HepG2 (cell line): ENCODE data around the gene TGM2. TPM values are rescaled to one million over a fixed set of nuclear protein-coding genes. Genes with fewer than 3 reads are reported as not detected.

Experiments
- ATAC-seq: fragments of 200-7000 bp; cut with Tn5 transposase; 3 replicates; pipeline ENCODE4 v1.9.1; 2020; ENCODE audit warnings: mild to moderate bottlenecking, moderate library complexity
- BruUV-seq: library from RNA; stranded (reverse); fragments of 400-500 nt; replicated peaks from 2 replicates; lab custom pipeline; 2021; lab: Mats Ljungman, UMichigan
- CTCF ChIA-PET: fragments of 300-600 bp; formaldehyde crosslinking; extraction: SDS; loops from one replicate; lab custom pipeline; 2021; ENCODE audit warnings: low total read pairs, inconsistent platforms, low intra/inter-chr PET ratio; lab: Yijun Ruan, JAX
- POLR2A ChIA-PET: fragments of 350-600 bp; sonication (Branson Sonifier 250); formaldehyde crosslinking; loops from one replicate; lab custom pipeline; 2020; ENCODE audit warnings: antibody characterized with exemption, inconsistent platforms; lab: Yijun Ruan, JAX
- DNase-seq: peaks from one replicate; pipeline ENCODE4 v3.0.0-alpha.2; 2015; ENCODE audit warnings: low spot score
- FAIRE-seq: peaks from 3 replicates; lab custom pipeline; 2011; peaks lifted over from hg19 to GRCh38; lab: Jason Lieb, UNC
- H2AFZ ChIP-seq: one replicate; pipeline ENCODE4 v1.6.1; 2011; ENCODE audit warnings: low read length, inconsistent platforms
- H3K27ac ChIP-seq: fragments of 300-600 bp; 3 replicates; pipeline ENCODE4 v1.8.0; 2011; ENCODE audit warnings: mixed run types, mild to moderate bottlenecking, mixed read lengths, low read length, inconsistent platforms; ENCODE audit not compliant: insufficient read depth; ENCODE audit errors: extremely low read length
- H3K27me3 ChIP-seq, 2 experiments: fragments of 200-600 bp in 1 of 2; 2 replicates in 1 of 2; 3 replicates in 1 of 2; pipeline versions ENCODE4 v1.6.0 to v1.8.0; 2011; ENCODE audit warnings: low read length in 2 of 2, mild to moderate bottlenecking in 2 of 2, moderate library complexity in 2 of 2, inconsistent platforms in 1 of 2; ENCODE audit not compliant: insufficient read depth in 2 of 2, control insufficient read depth in 1 of 2
- H3K36me3 ChIP-seq, 2 experiments: fragments of 200-600 bp in 1 of 2; replicated peaks in 1 of 2; 2 replicates in 1 of 2; 3 replicates in 1 of 2; pipeline versions ENCODE4 v1.5.1 to v1.8.0; 2011; ENCODE audit warnings: low read length in 2 of 2, inconsistent platforms in 1 of 2; ENCODE audit not compliant: insufficient read depth in 2 of 2, control insufficient read depth in 1 of 2
- H3K4me1 ChIP-seq: 2 replicates; pipeline ENCODE4 v1.5.1; 2012; ENCODE audit warnings: low read length, inconsistent platforms; ENCODE audit not compliant: insufficient read depth
- H3K4me2 ChIP-seq: 2 replicates; pipeline ENCODE4 v1.6.0; 2011; ENCODE audit warnings: low read depth, low read length, inconsistent platforms
- H3K4me3 ChIP-seq, 3 experiments: fragments of 200-600 bp in 1 of 3; sonication (generic), shearing (Covaris generic) in 1 of 3; replicated peaks in 1 of 3; 2 replicates each; pipeline ENCODE4 v1.5.1; 2011 to 2016; ENCODE audit warnings: low read length in 3 of 3, inconsistent platforms in 2 of 3, low read depth in 2 of 3, mild to moderate bottlenecking in 2 of 3, control low read depth in 1 of 3, mixed read lengths in 1 of 3; ENCODE audit not compliant: insufficient read depth in 1 of 3
- H3K79me2 ChIP-seq: one replicate; pipeline ENCODE4 v1.6.1; 2011; ENCODE audit warnings: low read length, inconsistent platforms; ENCODE audit not compliant: insufficient read depth
- H3K9ac ChIP-seq: 2 replicates; pipeline ENCODE4 v1.6.0; 2011; ENCODE audit warnings: mild to moderate bottlenecking, low read depth, low read length, inconsistent platforms; ENCODE audit not compliant: insufficient read depth
- H3K9me3 ChIP-seq: 2 replicates; pipeline ENCODE4 v1.5.1; 2012; ENCODE audit warnings: mild to moderate bottlenecking, low read length
- H4K20me1 ChIP-seq: 2 replicates; pipeline ENCODE4 v1.6.0; 2011; ENCODE audit warnings: inconsistent platforms, mild to moderate bottlenecking, low read length, moderate library complexity; ENCODE audit not compliant: insufficient read depth
- AGO1 ChIP-seq: fragments of 200-400 bp; formaldehyde crosslinking; IDR thresholded peaks from 2 replicates; pipeline ENCODE4 v1.6.1; 2017; ENCODE audit warnings: mild to moderate bottlenecking, low read depth, low read length, moderate library complexity; ENCODE audit not compliant: poor library complexity, severe bottlenecking
- BHLHE40 ChIP-seq: IDR thresholded peaks from 2 replicates; pipeline ENCODE4 v1.6.1; 2011; ENCODE audit warnings: low read length, improper control_type of control experiment
- DR1 ChIP-seq: sonication (generic); formaldehyde crosslinking; IDR thresholded peaks from 2 replicates; pipeline ENCODE4 v1.8.0; 2021; ENCODE audit warnings: mild to moderate bottlenecking, missing genetic modification reagents, inconsistent platforms
- GATAD2A ChIP-seq: IDR thresholded peaks from 2 replicates; pipeline ENCODE4 v1.6.1; 2016
- HMGXB4 ChIP-seq, 2 experiments: sonication (generic) in 1 of 2; formaldehyde crosslinking in 1 of 2; IDR thresholded peaks; 2 replicates each; pipeline versions ENCODE4 v1.4.0 to v1.6.1; 2018 to 2020; ENCODE audit warnings: missing genetic modification reagents in 2 of 2, borderline replicate concordance in 1 of 2, low read depth in 1 of 2, mild to moderate bottlenecking in 1 of 2, missing biosample characterization in 1 of 2
- IKZF1 ChIP-seq: fragments of 450-650 bp; IDR thresholded peaks from 2 replicates; pipeline ENCODE4 v1.7.1; 2016
- JARID2 ChIP-seq: sonication (generic); formaldehyde crosslinking; IDR thresholded peaks from 2 replicates; pipeline ENCODE4 v1.8.1; 2023; ENCODE audit warnings: missing genetic modification reagents, inconsistent platforms; ENCODE audit not compliant: insufficient replicate concordance
- MXD4 ChIP-seq: IDR thresholded peaks from 2 replicates; pipeline ENCODE4 v1.6.1; 2016; ENCODE audit warnings: mild to moderate bottlenecking, missing biosample characterization, missing genetic modification reagents
- NR1H2 ChIP-seq: sonication (generic); formaldehyde crosslinking; IDR thresholded peaks from 2 replicates; pipeline ENCODE4 v1.8.1; 2022; ENCODE audit warnings: low read depth, missing genetic modification reagents, borderline replicate concordance
- SAP130 ChIP-seq: IDR thresholded peaks from 2 replicates; pipeline ENCODE4 v1.6.1; 2016; ENCODE audit warnings: low read depth
- TP53 ChIP-seq: sonication (generic); formaldehyde crosslinking; conservative IDR thresholded peaks from 2 replicates; pipeline ENCODE4 v1.4.0; 2020; ENCODE audit warnings: missing genetic modification reagents
- WIZ ChIP-seq: sonication (generic); formaldehyde crosslinking; IDR thresholded peaks from 2 replicates; pipeline ENCODE4 v1.5.1; 2020; ENCODE audit warnings: mild to moderate bottlenecking, missing genetic modification reagents
- ZFP82 ChIP-seq: sonication (generic); formaldehyde crosslinking; IDR thresholded peaks from 2 replicates; pipeline ENCODE4 v1.5.1; 2020; ENCODE audit warnings: mild to moderate bottlenecking, missing genetic modification reagents, borderline replicate concordance
- ZKSCAN1 ChIP-seq: fragments of 150-350 bp; IDR thresholded peaks from 2 replicates; pipeline ENCODE4 v1.6.1; 2014; ENCODE audit warnings: low read length
- ZNF615 ChIP-seq: sonication (generic); formaldehyde crosslinking; IDR thresholded peaks from 2 replicates; pipeline ENCODE4 v1.5.0; 2020; ENCODE audit warnings: mild to moderate bottlenecking, missing genetic modification reagents, borderline replicate concordance
- ZNF749 ChIP-seq: sonication (generic); formaldehyde crosslinking; IDR thresholded peaks from 2 replicates; pipeline ENCODE4 v1.8.0; 2022; ENCODE audit warnings: mild to moderate bottlenecking, missing genetic modification reagents, moderate library complexity, borderline replicate concordance
- ZNF775 ChIP-seq: sonication (generic); formaldehyde crosslinking; IDR thresholded peaks from 2 replicates; pipeline ENCODE4 v1.4.0; 2020; ENCODE audit warnings: missing genetic modification reagents, mild to moderate bottlenecking, moderate library complexity, borderline replicate concordance
- ZNF850 ChIP-seq: sonication (generic); formaldehyde crosslinking; conservative IDR thresholded peaks from 2 replicates; pipeline ENCODE4 v1.9.0; 2021; ENCODE audit warnings: mild to moderate bottlenecking, missing genetic modification reagents
- WGBS: methylation state at CpG from one replicate; pipeline ENCODE4 v1.1.6; 2017; ENCODE audit warnings: low lambda C conversion rate; 5-methylcytosine and 5-hydroxymethylcytosine counted together
- in situ Hi-C: cut with HindIII; loops from 2 replicates; pipeline ENCODE4 v1.10.0; 2017; ENCODE audit warnings: low pct_unique_long_range_greater_than_20kb; ENCODE audit not compliant: extremely low pct_ligation_motif_present
- intact Hi-C: fragments of 100-400 bp; cut with micrococcal nuclease; formaldehyde crosslinking; loops from one replicate; pipeline ENCODE4 v1.10.0; 2022; ENCODE audit not compliant: unreplicated experiment
- polyA plus RNA-seq, 8 experiments: library from polyadenylated mRNA; depleted of rRNA in 3 of 8; stranded (reverse) in 7 of 8; unstranded in 1 of 8; fragments of >200 nt; fragmentation: Illumina TruSeq in 4 of 8; extraction: Trizol in 4 of 8; gene quantifications; 2 replicates each; pipeline versions ENCODE4 v1.2.1 to v1.2.3, GENCODE V29; 2011 to 2016; ENCODE audit warnings: low read depth in 4 of 8, missing spikeins in 1 of 8, mixed read lengths in 1 of 8; ENCODE audit not compliant: insufficient read depth in 1 of 8
- total RNA-seq, 5 experiments: library from RNA; depleted of rRNA; stranded (reverse); fragments of >200 nt; fragmentation: Illumina TruSeq; extraction: Trizol; gene quantifications; 2 replicates each; pipeline ENCODE4 v1.2.3, GENCODE V29; 2016; ENCODE audit warnings: low read depth in 1 of 5
- TF ChIP-seq, protein P1 (sequence below): sonication (generic); formaldehyde crosslinking; IDR thresholded peaks from 2 replicates; pipeline ENCODE4 v1.8.0; 2022; ENCODE audit warnings: mild to moderate bottlenecking, missing genetic modification reagents; ENCODE audit not compliant: insufficient replicate concordance
- TF ChIP-seq, protein P2 (sequence below): sonication (generic); formaldehyde crosslinking; IDR thresholded peaks from 2 replicates; pipeline ENCODE4 v1.8.0; 2022; ENCODE audit warnings: missing genetic modification reagents, mild to moderate bottlenecking, inconsistent platforms, borderline replicate concordance

Gene TGM2
- total and polyA plus RNA-seq, 2 of the 13 experiments (the other 11 are each of a cell fraction or from before 2014, with no cell fraction given) = 4.2 to 46.4 TPM

DNA sequence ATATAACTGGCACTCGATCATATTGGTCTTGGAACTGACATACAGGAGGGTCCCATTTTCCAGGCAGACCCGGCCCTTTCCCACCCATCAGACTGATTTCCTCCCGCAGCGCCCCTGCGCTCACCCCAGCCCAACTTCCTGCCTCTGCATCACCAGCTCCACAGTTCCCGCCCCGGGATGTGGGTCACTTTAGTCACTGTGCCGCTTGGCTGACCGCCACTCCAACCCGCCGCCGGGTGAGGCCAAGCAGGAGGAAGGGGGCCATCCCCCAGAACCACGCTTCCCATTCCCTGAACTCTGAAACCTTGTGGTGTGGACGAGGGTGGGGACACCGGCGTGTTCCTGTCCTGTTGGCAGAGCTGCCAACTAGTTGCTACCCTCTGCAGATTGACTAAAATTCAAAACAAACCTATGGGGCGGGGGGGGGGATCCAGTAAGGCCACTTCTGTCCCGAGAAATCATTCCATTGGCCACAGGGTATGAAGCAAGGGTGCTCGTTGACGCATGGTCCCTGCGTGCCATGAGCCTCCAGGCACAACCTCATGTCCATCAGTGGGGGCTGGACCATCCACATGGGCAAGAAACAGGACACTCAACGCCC, 12.3 kb downstream of the TGM2 start (continued):
- TF ChIP-seq, protein P1, sequence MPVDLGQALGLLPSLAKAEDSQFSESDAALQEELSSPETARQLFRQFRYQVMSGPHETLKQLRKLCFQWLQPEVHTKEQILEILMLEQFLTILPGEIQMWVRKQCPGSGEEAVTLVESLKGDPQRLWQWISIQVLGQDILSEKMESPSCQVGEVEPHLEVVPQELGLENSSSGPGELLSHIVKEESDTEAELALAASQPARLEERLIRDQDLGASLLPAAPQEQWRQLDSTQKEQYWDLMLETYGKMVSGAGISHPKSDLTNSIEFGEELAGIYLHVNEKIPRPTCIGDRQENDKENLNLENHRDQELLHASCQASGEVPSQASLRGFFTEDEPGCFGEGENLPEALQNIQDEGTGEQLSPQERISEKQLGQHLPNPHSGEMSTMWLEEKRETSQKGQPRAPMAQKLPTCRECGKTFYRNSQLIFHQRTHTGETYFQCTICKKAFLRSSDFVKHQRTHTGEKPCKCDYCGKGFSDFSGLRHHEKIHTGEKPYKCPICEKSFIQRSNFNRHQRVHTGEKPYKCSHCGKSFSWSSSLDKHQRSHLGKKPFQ (CRISPR knock-in tag) = no peak
- TF ChIP-seq SAP130 (no peak), NR1H2 (CRISPR knock-in tag) (no peak), ZKSCAN1 (no peak)
- TF ChIP-seq, protein P2, sequence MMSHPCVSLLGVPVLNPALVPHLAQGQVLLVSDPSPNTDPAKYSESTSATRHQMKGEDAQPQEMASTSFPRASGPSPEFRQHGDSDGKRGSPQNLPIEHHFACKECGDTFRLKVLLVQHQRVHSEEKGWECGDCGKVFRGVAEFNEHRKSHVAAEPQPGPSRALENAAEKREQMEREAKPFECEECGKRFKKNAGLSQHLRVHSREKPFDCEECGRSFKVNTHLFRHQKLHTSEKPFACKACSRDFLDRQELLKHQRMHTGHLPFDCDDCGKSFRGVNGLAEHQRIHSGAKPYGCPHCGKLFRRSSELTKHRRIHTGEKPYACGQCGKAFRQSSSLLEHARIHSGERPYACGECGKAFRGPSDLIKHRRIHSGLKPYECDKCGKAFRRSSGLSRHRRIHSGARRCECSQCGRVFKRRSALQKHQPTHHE = no peak

DNA sequence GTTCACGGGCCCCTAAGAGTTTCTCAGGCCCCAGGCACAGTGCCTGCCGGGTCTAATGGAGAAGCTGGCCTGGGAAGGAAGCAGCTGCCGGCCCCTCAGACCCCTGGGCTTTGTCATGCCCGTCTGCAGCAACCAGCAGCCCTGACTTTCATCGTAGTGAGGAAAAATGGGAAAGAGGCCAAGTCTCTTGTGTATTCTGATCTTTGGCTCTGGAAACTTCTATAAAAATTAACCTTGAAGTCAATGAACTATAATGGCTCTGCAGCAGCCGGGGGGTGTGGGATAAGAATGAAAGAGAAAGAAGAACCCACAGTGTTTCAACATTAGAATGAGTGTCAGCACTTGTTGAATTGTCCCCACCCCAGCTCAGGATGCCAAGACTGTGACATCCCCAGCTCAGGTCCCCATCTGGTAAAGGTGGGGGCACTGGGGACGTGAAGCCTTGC, 12.9 kb downstream of the TGM2 start:
- peak overlapping the region; percentile 21 for H3K27ac ChIP-seq
- H3K27me3 ChIP-seq = no peaks in the 10 kb centered on the region
- peaks cover 12 to 19% of the 10 kb centered on the region in 2 experiments for H3K36me3 ChIP-seq
- no peak overlapping the region for H3K4me2 ChIP-seq
- CTCF ChIA-PET = no interaction called here
- peaks cover 16% of the 10 kb centered on the region for H3K4me1 ChIP-seq
- H4K20me1 ChIP-seq = no peaks in the 10 kb centered on the region
- no peak overlapping the region for H3K4me3 ChIP-seq
- H3K9ac ChIP-seq = no peak overlapping the region
- H3K9me3 ChIP-seq = no peaks in the 10 kb centered on the region
- ATAC-seq (peak; percentile 21; the same call in 2 of the 3 replicates), DNase-seq (peak; percentile 44), FAIRE-seq (peak; percentile 39)
- POLR2A ChIA-PET = interaction anchor here (1.0 to 2.2 kb wide), 2 partner anchors 8 to 118 kb away, joined by 3 to 14 read pairs; partner anchors contain the start of gene RPRD1B
- intact Hi-C loops (no loop called here), in situ Hi-C loops (no loop called here)
- no peaks in the 10 kb centered on the region for H3K79me2 ChIP-seq
- no peak overlapping the region for H2AFZ ChIP-seq
- 63% methylated on average over 7 of the region's 7 CpGs for WGBS
- no TSS peak for BruUV-seq
- TF ChIP-seq ZNF850 (CRISPR knock-in tag) (0 out of 2 replicates have a peak, but pooled peaks have one; percentile 48), ZNF749 (CRISPR knock-in tag) (no peak), HMGXB4 (CRISPR knock-in tag; IDR thresholded peaks at IDR 0.05; ENCODE audit: borderline replicate concordance in 1 of 2, low read depth in 1 of 2) (no peak), IKZF1 (no peak), JARID2 (CRISPR knock-in tag) (no peak), ZFP82 (CRISPR knock-in tag) (peak; percentile 27; the same call in 1 of the 2 replicates), ZNF615 (no peak), GATAD2A (CRISPR knock-in tag) (no peak), WIZ (no peak), DR1 (CRISPR knock-in tag) (0 out of 2 replicates have a peak, but pooled peaks have one; percentile 22), MXD4 (no peak), ZNF775 (no peak), TP53 (CRISPR knock-in tag) (no peak), BHLHE40 (no peak), AGO1 (no peak)
